Common myeloid progenitor, CD34-positive (primary cell): Measurements from ENCODE around the gene RPS27A. TPM values are rescaled to one million over a fixed set of nuclear protein-coding genes. Genes with fewer than 3 reads are reported as not detected.
"Not testable (repeated sequence)": the region's sequence is repeated elsewhere in the genome, so short reads cannot be mapped to it uniquely, and the experiment has no call there.

Experiments
- CTCF ChIA-PET: fragments of 350-600 bp; sonication (Branson Sonifier 250); formaldehyde crosslinking; loops from one replicate; lab custom pipeline; 2021; ENCODE audit warnings: antibody characterized with exemption; lab: Charles Lee
- POLR2A ChIA-PET: fragments of 350-600 bp; sonication (Branson Sonifier 250); formaldehyde crosslinking; loops from one replicate; lab custom pipeline; 2021; ENCODE audit warnings: antibody characterized with exemption; lab: Charles Lee
- DNase-seq, 3 donors: peaks; one replicate each; pipeline versions ENCODE4 v3.0.0 to v3.0.0-alpha.2; 2013
- H3K27ac ChIP-seq, 2 experiments: 1 replicate in 1 of 2; 2 replicates in 1 of 2; pipeline ENCODE4 v1.7.0; 2013; ENCODE audit warnings: inconsistent platforms in 2 of 2, low read length in 2 of 2, mild to moderate bottlenecking in 2 of 2, low read depth in 1 of 2, moderate library complexity in 1 of 2; ENCODE audit not compliant: severe bottlenecking in 2 of 2, insufficient read depth in 1 of 2, poor library complexity in 1 of 2
- H3K27me3 ChIP-seq, 5 experiments: replicated peaks in 2 of 5; 1 replicate in 3 of 5; 2 replicates in 2 of 5; pipeline versions ENCODE4 v1.6.1 to v1.7.0; 2013; ENCODE audit warnings: low read length in 4 of 5, mild to moderate bottlenecking in 2 of 5, moderate library complexity in 2 of 5, inconsistent platforms in 1 of 5; ENCODE audit not compliant: insufficient read depth in 5 of 5, control insufficient read depth in 4 of 5
- H3K36me3 ChIP-seq, 4 experiments: 1 replicate in 2 of 4; 2 replicates in 2 of 4; pipeline versions ENCODE4 v1.6.1 to v1.7.0; 2013; ENCODE audit warnings: low read length in 3 of 4, control low read depth in 1 of 4, mild to moderate bottlenecking in 1 of 4; ENCODE audit not compliant: control insufficient read depth in 4 of 4, insufficient read depth in 4 of 4
- H3K4me1 ChIP-seq, 4 experiments: 1 replicate in 3 of 4; 2 replicates in 1 of 4; pipeline versions ENCODE4 v1.6.1 to v1.7.1; 2013; ENCODE audit warnings: low read length in 3 of 4, mild to moderate bottlenecking in 3 of 4, control low read depth in 1 of 4, inconsistent platforms in 1 of 4, moderate library complexity in 1 of 4; ENCODE audit not compliant: control insufficient read depth in 4 of 4, insufficient read depth in 4 of 4; ENCODE audit errors: control extremely low read depth in 1 of 4
- H3K4me3 ChIP-seq, 7 experiments: 1 replicate in 4 of 7; 2 replicates in 3 of 7; pipeline versions ENCODE4 v1.5.1 to v1.7.0; 2013; ENCODE audit warnings: mild to moderate bottlenecking in 7 of 7, low read length in 6 of 7, moderate library complexity in 6 of 7, inconsistent platforms in 2 of 7, low read depth in 2 of 7, control low read depth in 1 of 7; ENCODE audit not compliant: insufficient read depth in 4 of 7, control insufficient read depth in 1 of 7; ENCODE audit errors: extremely low read depth in 1 of 7
- H3K9me3 ChIP-seq, 5 experiments: 1 replicate in 4 of 5; 2 replicates in 1 of 5; pipeline versions ENCODE4 v1.6.1 to v1.7.1; 2013; ENCODE audit warnings: low read length in 4 of 5, mild to moderate bottlenecking in 2 of 5, inconsistent platforms in 1 of 5, low read depth in 1 of 5, moderate library complexity in 1 of 5; ENCODE audit not compliant: control insufficient read depth in 4 of 5, insufficient read depth in 2 of 5; ENCODE audit errors: control extremely low read depth in 1 of 5
- WGBS: methylation state at CpG from one replicate; pipeline ENCODE4 v1.1.5; 2013; ENCODE audit not compliant: insufficient coverage; 5-methylcytosine and 5-hydroxymethylcytosine counted together
- polyA plus RNA-seq: library from polyadenylated mRNA; unstranded; fragments of 120-200 nt; gene quantifications from one replicate; pipeline ENCODE4 v1.2.1, GENCODE V29; 2013

The RPS27A gene
- 3,892 TPM for polyA plus RNA-seq

GRCh38 chr2:55232084-55232862 lies at the start of gene RPS27A, which contains the start of gene CLHC1:
RPS27A (plus strand) TSS chr2:55232688; CDS start chr2:55232825, 137 bp downstream.
CLHC1 (minus strand) TSS chr2:55232293; CDS start chr2:55222411, 9,882 bp downstream.
- DNase-seq: peak; percentile 93 to 96 (median 95)
- Histone ChIP-seq H3K4me1 (peaks cover 0 to 41% (median 33%) of the 10 kb centered on the region in 4 experiments), H3K36me3 (peaks cover 9 to 33% (median 23%) of the 10 kb centered on the region in 4 experiments), H3K27me3 (no peaks in the 10 kb centered on the region), H3K9me3 (no peaks in the 10 kb centered on the region), H3K27ac (peak within 1 kb of the TSS; percentile 98 to 99), H3K4me3 (peak within 1 kb of the TSS; percentile 86 to 100 (median 93))
- CTCF ChIA-PET: interaction anchor here (1.0 to 1.3 kb wide), 3 partner anchors 8 to 332 kb away, joined by 3 to 6 read pairs (median 3); no protein-coding TSS in a partner anchor
- POLR2A ChIA-PET: interaction anchor here (0.6 to 1.5 kb wide), 3 partner anchors 8 to 1426 kb away, joined by 3 to 9 read pairs (median 4); no protein-coding TSS in a partner anchor
- under 1% methylated on average over 33 of the region's 37 CpGs for WGBS

- H3K27ac ChIP-seq, H3K36me3 ChIP-seq, DNase-seq, POLR2A ChIA-PET, H3K4me3 ChIP-seq, H3K9me3 ChIP-seq, H3K27me3 ChIP-seq, H3K4me1 ChIP-seq: not testable (repeated sequence)
- CTCF ChIA-PET: interaction anchor here (1.1 to 2.4 kb wide), 3 partner anchors 11 to 174 kb away, joined by 3 to 12 read pairs (median 3); no protein-coding TSS in a partner anchor
- WGBS: 93% methylated on average over 3 of the region's 8 CpGs
Measured at GRCh38 chr2:55186837-55187236, 45.7 kb upstream of the RPS27A start.

- CTCF ChIA-PET, H3K27me3 ChIP-seq, DNase-seq, POLR2A ChIA-PET, H3K4me3 ChIP-seq, H3K4me1 ChIP-seq, H3K27ac ChIP-seq: not testable (repeated sequence)
- H3K9me3 ChIP-seq: peaks cover 0 to 11% (median 0%) of the 10 kb centered on the region in 5 experiments
- no CpG with 5 or more reads among the region's 2 CpGs for WGBS
- H3K36me3 ChIP-seq: peaks cover 1 to 13% (median 3%) of the 10 kb centered on the region in 4 experiments
Measured at GRCh38 chr2:55191888-55192287, 40.6 kb upstream of the RPS27A start.

- no peak for DNase-seq
- Histone ChIP-seq H3K36me3 (peaks cover 6 to 24% (median 11%) of the 10 kb centered on the region in 4 experiments), H3K4me3 (no peak overlapping the region), H3K27me3 (no peaks in the 10 kb centered on the region), H3K4me1 (no peaks in the 10 kb centered on the region), H3K9me3 (peaks cover 0 to 26% (median 4%) of the 10 kb centered on the region in 5 experiments), H3K27ac (no peak overlapping the region)
- 95% methylated on average over 2 of the region's 2 CpGs for WGBS
- CTCF ChIA-PET: interaction anchor here (1.3 kb wide), 1 partner anchor 10 kb away, joined by 4 read pairs; no protein-coding TSS in a partner anchor
- POLR2A ChIA-PET: no interaction called here
Measured at GRCh38 chr2:55196526-55196925, 36.0 kb upstream of the RPS27A start.

- H3K4me3 ChIP-seq: no peak overlapping the region
- H3K27ac ChIP-seq: no peak overlapping the region
- no peak for DNase-seq
- CTCF ChIA-PET: no interaction called here
- peaks cover 0 to 24% (median 4%) of the 10 kb centered on the region in 5 experiments for H3K9me3 ChIP-seq
- no peaks in the 10 kb centered on the region for H3K27me3 ChIP-seq
- POLR2A ChIA-PET: no interaction called here
- 100% methylated on average over 1 of the region's 1 CpG for WGBS
- no peaks in the 10 kb centered on the region for H3K4me1 ChIP-seq
- peaks cover 7 to 31% (median 12%) of the 10 kb centered on the region in 4 experiments for H3K36me3 ChIP-seq
Measured at GRCh38 chr2:55200416-55200815, 32.1 kb upstream of the RPS27A start.

- DNase-seq: no peak
- no peaks in the 10 kb centered on the region for H3K4me1 ChIP-seq
- no peak overlapping the region for H3K27ac ChIP-seq
- H3K4me3 ChIP-seq: no peak overlapping the region
- peaks cover 0 to 21% (median 4%) of the 10 kb centered on the region in 5 experiments for H3K9me3 ChIP-seq
- H3K36me3 ChIP-seq: peaks cover 0 to 23% (median 5%) of the 10 kb centered on the region in 4 experiments
- POLR2A ChIA-PET: no interaction called here
- 100% methylated on average over 1 of the region's 3 CpGs for WGBS
- CTCF ChIA-PET: interaction anchor here (0.7 kb wide), 1 partner anchor 155 kb away, joined by 3 read pairs; no protein-coding TSS in a partner anchor
- H3K27me3 ChIP-seq: no peaks in the 10 kb centered on the region
Measured at GRCh38 chr2:55204536-55204935, 28.0 kb upstream of the RPS27A start.

- H3K9me3 ChIP-seq: peaks cover 0 to 17% (median 2%) of the 10 kb centered on the region in 5 experiments
- ChIA-PET CTCF (no interaction called here), POLR2A (no interaction called here)
- H3K27ac ChIP-seq: no peak overlapping the region
- H3K27me3 ChIP-seq: no peaks in the 10 kb centered on the region
- no peak for DNase-seq
- H3K4me1 ChIP-seq: no peaks in the 10 kb centered on the region
- H3K4me3 ChIP-seq: no peak overlapping the region
- peaks cover 0 to 19% (median 4%) of the 10 kb centered on the region in 4 experiments for H3K36me3 ChIP-seq
- no CpG with 5 or more reads among the region's 2 CpGs for WGBS
Measured at GRCh38 chr2:55204950-55205349, 27.5 kb upstream of the RPS27A start.
